CD14-positive monocyte (primary cell): ENCODE data around the gene COL5A2. TPM values are rescaled to one million over a fixed set of nuclear protein-coding genes. Genes with fewer than 3 reads are reported as not detected.

Experiments
- DNase-seq, 3 donors: peaks; one replicate each; pipeline ENCODE4 v3.0.0-alpha.2; 2011 to 2022
- H2AFZ ChIP-seq: 2 replicates; pipeline ENCODE4 v1.6.0; 2012; ENCODE audit warnings: mild to moderate bottlenecking, low read depth, low read length, inconsistent platforms; ENCODE audit not compliant: insufficient read depth, poor library complexity, severe bottlenecking
- H3K27ac ChIP-seq, 2 donors: 1 replicate in 1 of 2; 2 replicates in 1 of 2; pipeline ENCODE4 v1.5.1; 2012 to 2013; ENCODE audit warnings: low read length in 2 of 2, control low read depth in 1 of 2, inconsistent platforms in 1 of 2, low read depth in 1 of 2, mild to moderate bottlenecking in 1 of 2
- H3K27me3 ChIP-seq, 2 donors: one replicate each; pipeline versions ENCODE4 v1.6.0 to v1.6.1; 2011 to 2013; ENCODE audit warnings: low read length in 2 of 2; ENCODE audit not compliant: control insufficient read depth in 2 of 2, insufficient read depth in 2 of 2
- H3K36me3 ChIP-seq, 2 donors: replicated peaks in 1 of 2; 1 replicate in 1 of 2; 2 replicates in 1 of 2; pipeline versions ENCODE4 v1.5.1 to v1.6.1; 2012 to 2013; ENCODE audit warnings: low read length in 2 of 2, control low read depth in 1 of 2, inconsistent platforms in 1 of 2, mild to moderate bottlenecking in 1 of 2; ENCODE audit not compliant: insufficient read depth in 2 of 2, control insufficient read depth in 1 of 2
- H3K4me1 ChIP-seq, 2 donors: 1 replicate in 1 of 2; 2 replicates in 1 of 2; pipeline versions ENCODE4 v1.5.1 to v1.6.1; 2012 to 2013; ENCODE audit warnings: low read length in 2 of 2, control low read depth in 1 of 2, inconsistent platforms in 1 of 2, mild to moderate bottlenecking in 1 of 2, moderate library complexity in 1 of 2; ENCODE audit not compliant: insufficient read depth in 2 of 2, control insufficient read depth in 1 of 2
- H3K4me2 ChIP-seq: replicated peaks from 2 replicates; pipeline ENCODE3; 2012; ENCODE audit warnings: low read length, moderate library complexity, mild to moderate bottlenecking; ENCODE audit not compliant: poor library complexity, severe bottlenecking; ENCODE audit errors: extremely low read depth
- H3K4me3 ChIP-seq, 3 experiments: fragments of 200-600 bp in 1 of 3; sonication (generic) in 1 of 3; replicated peaks in 1 of 3; 1 replicate in 2 of 3; 2 replicates in 1 of 3; pipeline ENCODE4 v1.5.1; 2011 to 2013; ENCODE audit warnings: low read length in 3 of 3, mild to moderate bottlenecking in 3 of 3, control low read depth in 2 of 3, low read depth in 2 of 3, inconsistent platforms in 1 of 3, moderate library complexity in 1 of 3
- H3K79me2 ChIP-seq: 2 replicates; pipeline ENCODE4 v1.6.0; 2012; ENCODE audit warnings: mild to moderate bottlenecking, control low read depth, inconsistent platforms, low read length, moderate library complexity; ENCODE audit not compliant: insufficient read depth
- H3K9ac ChIP-seq: 2 replicates; pipeline ENCODE4 v1.6.0; 2017; ENCODE audit warnings: low read length, mild to moderate bottlenecking; ENCODE audit not compliant: insufficient read depth, poor library complexity, severe bottlenecking
- H3K9me3 ChIP-seq, 2 donors: replicated peaks in 1 of 2; 1 replicate in 1 of 2; 2 replicates in 1 of 2; pipeline versions ENCODE4 v1.5.1 to v1.6.1; 2012 to 2013; ENCODE audit warnings: low read length in 2 of 2, control low read depth in 1 of 2; ENCODE audit not compliant: control insufficient read depth in 1 of 2, insufficient read depth in 1 of 2
- H4K20me1 ChIP-seq: 2 replicates; pipeline ENCODE4 v1.6.0; 2012; ENCODE audit warnings: mild to moderate bottlenecking, low read length, control low read depth, moderate library complexity; ENCODE audit not compliant: insufficient read depth
- H3K27ac Mint-ChIP-seq, 7 donors: one replicate each; pipeline ENCODE4 v1.8.0; 2020; ENCODE audit warnings: mild to moderate bottlenecking in 7 of 7, mixed read lengths in 7 of 7, moderate library complexity in 6 of 7, inconsistent platforms in 2 of 7
- H3K27me3 Mint-ChIP-seq, 3 donors: one replicate each; pipeline ENCODE4 v1.8.0; 2021 to 2022; ENCODE audit warnings: low read depth in 3 of 3, mild to moderate bottlenecking in 3 of 3, mixed read lengths in 3 of 3, moderate library complexity in 3 of 3, inconsistent platforms in 1 of 3
- H3K36me3 Mint-ChIP-seq, 2 donors: one replicate each; pipeline ENCODE4 v1.8.0; 2020; ENCODE audit warnings: mixed read lengths in 2 of 2, inconsistent platforms in 1 of 2, mild to moderate bottlenecking in 1 of 2
- H3K4me1 Mint-ChIP-seq: one replicate; pipeline ENCODE4 v1.8.0; 2020; ENCODE audit warnings: mild to moderate bottlenecking, mixed read lengths
- H3K4me3 Mint-ChIP-seq, 2 donors: one replicate each; pipeline ENCODE4 v1.8.0; 2020; ENCODE audit warnings: mild to moderate bottlenecking in 2 of 2, mixed read lengths in 2 of 2, moderate library complexity in 1 of 2
- H3K9me3 Mint-ChIP-seq, 7 donors: one replicate each; pipeline ENCODE4 v1.8.0; 2020 to 2022; ENCODE audit warnings: mixed read lengths in 7 of 7, mild to moderate bottlenecking in 6 of 7, moderate library complexity in 6 of 7, inconsistent platforms in 2 of 7
- CTCF ChIP-seq: fragments of 200-600 bp; IDR thresholded peaks from one replicate; pipeline ENCODE4 v1.8.0; 2022; ENCODE audit warnings: antibody characterized with exemption, mild to moderate bottlenecking
- WGBS: methylation state at CpG from one replicate; pipeline ENCODE4 v1.1.5; 2013; ENCODE audit warnings: missing lambda C conversion rate; ENCODE audit not compliant: insufficient coverage; 5-methylcytosine and 5-hydroxymethylcytosine counted together
- intact Hi-C, 2 donors: fragments of 100-400 bp; cut with micrococcal nuclease; formaldehyde crosslinking; loops; one replicate each; pipeline versions ENCODE4 v1.15.0 to v1.15.1; 2023
- polyA plus RNA-seq, 3 donors: library from polyadenylated mRNA; depleted of rRNA in 1 of 3; unstranded in 2 of 3; stranded (reverse) in 1 of 3; fragments of 300-500 nt in 2 of 3; fragments of >200 nt in 1 of 3; fragmentation: Illumina TruSeq in 2 of 3; gene quantifications; 1 replicate in 2 of 3; 2 replicates in 1 of 3; pipeline ENCODE4 v1.2.3, GENCODE V29; 2012 to 2021

COL5A2 gene
- polyA plus RNA-seq, 3 donors, result 0.13 TPM; not detected in 2

DNA sequence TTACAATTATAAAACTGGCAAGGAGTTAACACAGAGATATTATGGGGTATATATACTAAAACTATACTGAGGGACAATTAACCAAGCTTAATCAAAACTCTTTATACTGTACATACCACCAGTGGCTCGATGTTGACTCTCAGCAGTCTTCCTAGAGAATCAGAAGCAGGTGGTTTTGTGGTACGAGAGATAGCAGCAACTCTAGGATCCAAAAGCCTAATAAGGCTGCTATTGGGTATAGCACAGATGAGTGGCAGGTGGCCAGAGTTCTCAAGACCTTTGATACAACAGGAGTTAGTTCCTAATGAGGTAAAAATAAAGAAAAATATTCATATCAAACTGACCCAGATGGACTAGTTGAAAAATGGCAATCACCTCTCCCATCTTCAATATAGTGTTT is 45.5 kb upstream of the COL5A2 start:
- DNase-seq, result no peak
- Histone ChIP-seq H2AFZ (no peak overlapping the region), H3K27me3 (no peaks in the 10 kb centered on the region), H3K4me3 (no peak overlapping the region), H3K79me2 (no peaks in the 10 kb centered on the region), H3K27ac (no peak overlapping the region), H3K36me3 (no peaks in the 10 kb centered on the region), H3K9me3 (no peaks in the 10 kb centered on the region), H3K4me2 (no peak overlapping the region), H3K4me1 (no peaks in the 10 kb centered on the region), H3K9ac (no peak overlapping the region), H4K20me1 (no peaks in the 10 kb centered on the region)
- Mint-ChIP-seq H3K27ac (no peak overlapping the region), H3K4me1 (no peaks in the 10 kb centered on the region), H3K27me3 (peaks cover 0 to 2% (median 2%) of the 10 kb centered on the region in 3 donors), H3K9me3 (peaks cover 0 to 2% (median 0%) of the 10 kb centered on the region in 7 donors), H3K36me3 (no peaks in the 10 kb centered on the region), H3K4me3 (no peak overlapping the region)
- intact Hi-C loops, result no loop called here
- WGBS, result no CpG with 5 or more reads among the region's 2 CpGs
- no peak for TF ChIP-seq CTCF

DNA sequence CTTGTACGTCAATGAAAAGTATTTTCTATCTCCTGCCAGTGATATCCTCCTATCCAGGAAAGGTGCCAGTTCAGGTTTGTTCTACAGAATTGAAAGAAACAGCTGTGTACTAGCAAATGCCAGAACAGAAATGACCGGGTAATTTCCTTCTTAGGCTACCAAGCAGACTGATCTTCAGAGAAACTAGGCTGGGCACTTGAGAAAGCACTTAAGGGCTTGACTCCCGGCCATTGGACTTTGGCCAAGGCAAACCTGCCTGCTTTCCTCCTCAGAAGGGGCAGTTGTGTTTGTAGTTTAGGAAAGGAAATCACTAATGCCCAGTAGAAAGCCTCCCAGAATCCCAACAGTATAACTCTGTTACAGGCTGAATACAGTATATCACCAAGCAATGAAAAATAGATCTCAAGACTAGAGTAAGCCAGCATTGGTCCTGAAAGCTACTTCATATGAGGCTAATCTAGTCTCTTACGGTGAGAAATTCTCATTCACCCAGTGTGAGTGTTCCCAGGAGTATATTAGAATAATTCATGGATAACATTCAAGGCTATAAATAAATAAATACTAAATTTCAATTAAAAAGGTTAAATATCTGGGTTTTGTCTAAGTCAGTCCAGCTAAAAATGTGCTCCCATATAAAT is 43.0 kb upstream of the COL5A2 start:
- H3K9ac ChIP-seq, result no peak overlapping the region
- no peaks in the 10 kb centered on the region for H4K20me1 ChIP-seq
- Mint-ChIP-seq H3K36me3 (no peaks in the 10 kb centered on the region), H3K4me3 (no peak overlapping the region), H3K4me1 (no peaks in the 10 kb centered on the region), H3K9me3 (peaks cover 0 to 2% (median 0%) of the 10 kb centered on the region in 7 donors), H3K27ac (no peak overlapping the region), H3K27me3 (peaks cover 0 to 2% (median 0%) of the 10 kb centered on the region in 3 donors)
- no peaks in the 10 kb centered on the region for H3K27me3 ChIP-seq
- no peaks in the 10 kb centered on the region for H3K9me3 ChIP-seq
- no peaks in the 10 kb centered on the region for H3K4me1 ChIP-seq
- no peak overlapping the region for H2AFZ ChIP-seq
- H3K4me2 ChIP-seq, result no peak overlapping the region
- DNase-seq, result no peak
- no peak overlapping the region for H3K4me3 ChIP-seq
- no peaks in the 10 kb centered on the region for H3K36me3 ChIP-seq
- no peaks in the 10 kb centered on the region for H3K79me2 ChIP-seq
- no peak overlapping the region for H3K27ac ChIP-seq
- intact Hi-C loops, result no loop called here
- TF ChIP-seq CTCF, result no peak
- WGBS, result 86% methylated on average over 1 of the region's 4 CpGs
